ENCODE measurements around the gene IRAK4. TPM values are rescaled to one million over a fixed set of nuclear protein-coding genes. Genes with fewer than 3 reads are reported as not detected.
A peak's percentile ranks its signal among the peaks of the same experiment; 100 is the strongest.

IRAK4 gene
- total and polyA plus RNA-seq, 2 donors from 2014 or later = 10.1 to 29.7 TPM

DNA sequence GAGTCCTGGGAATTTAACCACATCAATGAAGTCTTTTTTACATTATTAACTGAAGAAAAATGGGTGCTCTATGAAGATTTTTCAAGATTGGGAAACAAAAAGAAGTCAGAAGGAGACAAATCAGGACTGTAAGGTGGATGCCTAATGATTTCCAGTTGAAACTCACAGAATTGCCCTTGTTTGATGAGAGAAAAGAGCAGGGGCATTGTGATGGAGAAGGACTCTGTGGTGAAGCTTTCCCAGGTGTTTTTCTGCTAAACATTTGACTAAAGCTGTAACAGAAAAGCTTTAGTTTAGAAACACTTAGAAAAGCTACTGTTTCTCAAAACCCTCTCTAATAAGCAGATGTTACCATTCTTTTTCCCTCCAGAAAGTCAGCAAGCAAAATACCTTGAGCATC lies 5.8 kb downstream of the IRAK4 start:
- FAIRE-seq (no peak), DNase-seq (no peak)
- H3K27me3 ChIP-seq (ENCODE audit: control insufficient read depth, insufficient read depth, low read length) = no peaks in the 10 kb centered on the region
- peaks cover 0 to 8% (median 7%) of the 10 kb centered on the region in 3 donors for H3K4me1 ChIP-seq (ENCODE audit: control insufficient read depth in 2 of 3, insufficient read depth in 2 of 3, low read depth in 1 of 3, low read length in 3 of 3)
- TF ChIP-seq CTCF (IDR thresholded peaks at IDR 0.05; ENCODE audit: borderline replicate concordance, extremely low read depth, insufficient read depth) = no peak
- H3K36me3 ChIP-seq (ENCODE audit: control insufficient read depth in 2 of 3, insufficient read depth in 3 of 3, low read length in 3 of 3) = peaks cover 0 to under 1% (median 0%) of the 10 kb centered on the region in 3 donors
- H3K9ac ChIP-seq (ENCODE audit: low read length in 3 of 3) = no peak overlapping the region
- no peak overlapping the region for H3K4me3 ChIP-seq (ENCODE audit: low read length in 3 of 3)
- intact Hi-C loops (cut with DNase I) = no loop called here
- H3K9me3 ChIP-seq (ENCODE audit: control insufficient read depth in 2 of 3, insufficient read depth in 1 of 3, low read length in 3 of 3) = no peaks in the 10 kb centered on the region
- H3K27ac ChIP-seq (ENCODE audit: low read depth in 2 of 2, low read length in 2 of 2) = no peak overlapping the region

DNA sequence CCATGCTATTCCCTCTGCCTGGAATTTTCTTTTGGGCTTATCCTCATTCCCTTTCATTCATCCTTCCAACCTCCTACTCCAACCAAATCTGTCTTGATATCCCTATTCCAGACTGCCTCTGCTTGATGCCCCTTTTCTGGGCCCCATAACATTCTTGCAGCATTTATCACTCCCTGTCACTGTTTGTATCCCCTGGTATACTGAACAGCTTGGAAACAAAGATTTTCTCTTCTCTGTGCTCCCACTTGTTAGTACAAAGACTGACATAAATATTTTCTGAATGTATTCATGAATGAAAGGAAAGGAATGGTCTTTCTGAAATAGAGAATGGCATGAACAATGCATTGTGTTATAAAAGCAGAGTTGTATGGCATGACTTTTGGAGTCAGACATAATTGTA lies 7.5 kb downstream of the IRAK4 start:
- no peak for TF ChIP-seq CTCF (IDR thresholded peaks at IDR 0.05; ENCODE audit: borderline replicate concordance, extremely low read depth, insufficient read depth)
- H3K36me3 ChIP-seq (ENCODE audit: control insufficient read depth in 2 of 3, insufficient read depth in 3 of 3, low read length in 3 of 3) = peaks cover 0 to 2% (median 0%) of the 10 kb centered on the region in 3 donors
- no peaks in the 10 kb centered on the region for H3K4me1 ChIP-seq (ENCODE audit: control insufficient read depth in 2 of 3, insufficient read depth in 2 of 3, low read depth in 1 of 3, low read length in 3 of 3)
- H3K27ac ChIP-seq (ENCODE audit: low read depth in 2 of 2, low read length in 2 of 2) = no peak overlapping the region
- no peak for FAIRE-seq
- H3K9me3 ChIP-seq (ENCODE audit: control insufficient read depth in 2 of 3, insufficient read depth in 1 of 3, low read length in 3 of 3) = no peaks in the 10 kb centered on the region
- no peak overlapping the region for H3K9ac ChIP-seq (ENCODE audit: low read length in 3 of 3)
- intact Hi-C loops (cut with DNase I) = no loop called here
- H3K4me3 ChIP-seq (ENCODE audit: low read length in 3 of 3) = no peak overlapping the region
- no peaks in the 10 kb centered on the region for H3K27me3 ChIP-seq (ENCODE audit: control insufficient read depth, insufficient read depth, low read length)
- peak in 1 of 5 donors; percentile 9 for DNase-seq

DNA sequence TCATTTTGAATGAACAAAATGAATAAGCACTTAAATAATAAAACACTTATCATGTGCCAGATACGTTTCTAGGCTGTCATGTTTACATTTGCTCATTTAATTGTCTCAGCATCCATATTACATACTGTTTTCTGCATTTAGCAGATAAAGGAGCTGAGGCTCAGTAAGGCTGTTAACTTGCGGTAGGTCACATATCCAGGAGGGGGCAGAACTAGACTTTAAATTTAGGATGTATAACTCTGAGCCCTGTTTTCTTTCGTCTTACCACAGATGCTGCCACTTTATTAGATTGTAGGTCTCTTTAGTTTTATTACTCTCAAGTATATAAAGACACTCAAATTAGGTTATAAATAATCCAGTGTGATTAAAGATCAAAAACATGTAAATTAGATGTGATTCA lies 17.7 kb downstream of the IRAK4 start:
- DNase-seq = peak in 2 of 5 donors; percentile 34 to 52
- H3K4me3 ChIP-seq (ENCODE audit: low read length in 3 of 3) = no peak overlapping the region
- no peak overlapping the region for H3K27ac ChIP-seq (ENCODE audit: low read depth in 2 of 2, low read length in 2 of 2)
- intact Hi-C loops (cut with DNase I) = no loop called here
- H3K9ac ChIP-seq (ENCODE audit: low read length in 3 of 3) = no peak overlapping the region
- H3K9me3 ChIP-seq (ENCODE audit: control insufficient read depth in 2 of 3, insufficient read depth in 1 of 3, low read length in 3 of 3) = no peaks in the 10 kb centered on the region
- no peaks in the 10 kb centered on the region for H3K27me3 ChIP-seq (ENCODE audit: control insufficient read depth, insufficient read depth, low read length)
- peaks cover 3 to 15% (median 15%) of the 10 kb centered on the region in 3 donors for H3K36me3 ChIP-seq (ENCODE audit: control insufficient read depth in 2 of 3, insufficient read depth in 3 of 3, low read length in 3 of 3)
- no peaks in the 10 kb centered on the region for H3K4me1 ChIP-seq (ENCODE audit: control insufficient read depth in 2 of 3, insufficient read depth in 2 of 3, low read depth in 1 of 3, low read length in 3 of 3)
- no peak for FAIRE-seq
- TF ChIP-seq CTCF (IDR thresholded peaks at IDR 0.05; ENCODE audit: borderline replicate concordance, extremely low read depth, insufficient read depth) = no peak
